DND-41 (cell line): Measurements from ENCODE around the gene CDCA7.
"Not testable (repeated sequence)": the region's sequence is repeated elsewhere in the genome, so short reads cannot be mapped to it uniquely, and the experiment has no call there.

Source experiments
- ATAC-seq: fragments of 200-7000 bp; cut with Tn5 transposase; 3 replicates; pipeline ENCODE4 v1.9.1; 2021; ENCODE audit warnings: low read depth; ENCODE audit not compliant: insufficient read depth
- DNase-seq: peaks from one replicate; pipeline ENCODE4 v3.0.0-alpha.2; 2020
- H2AFZ ChIP-seq: 2 replicates; pipeline ENCODE4 v1.6.0; 2012; ENCODE audit warnings: low read depth, low read length
- H3K27ac ChIP-seq: 2 replicates; pipeline ENCODE4 v1.5.1; 2012; ENCODE audit warnings: low read length, inconsistent platforms
- H3K27me3 ChIP-seq: fragments of 200-600 bp; sonication (generic); 2 replicates; pipeline ENCODE4 v1.6.0; 2012; ENCODE audit warnings: low read length, mild to moderate bottlenecking, inconsistent platforms; ENCODE audit not compliant: insufficient read depth, poor library complexity
- H3K36me3 ChIP-seq: 2 replicates; pipeline ENCODE4 v1.5.1; 2012; ENCODE audit warnings: low read length, inconsistent platforms; ENCODE audit not compliant: insufficient read depth
- H3K4me1 ChIP-seq: 2 replicates; pipeline ENCODE4 v1.5.1; 2012; ENCODE audit warnings: mild to moderate bottlenecking, low read length; ENCODE audit not compliant: insufficient read depth
- H3K4me2 ChIP-seq: 2 replicates; pipeline ENCODE4 v1.6.0; 2012; ENCODE audit warnings: mild to moderate bottlenecking, moderate library complexity, low read length, inconsistent platforms; ENCODE audit not compliant: insufficient read depth
- H3K4me3 ChIP-seq, 2 experiments: fragments of 200-600 bp in 1 of 2; shearing (Covaris generic) in 1 of 2; 2 replicates each; pipeline ENCODE4 v1.5.1; 2012 to 2016; ENCODE audit warnings: inconsistent platforms in 2 of 2, low read length in 2 of 2, mild to moderate bottlenecking in 2 of 2, low read depth in 1 of 2, moderate library complexity in 1 of 2
- H3K79me2 ChIP-seq: 2 replicates; pipeline ENCODE4 v1.6.0; 2012; ENCODE audit warnings: low read length, inconsistent platforms; ENCODE audit not compliant: insufficient read depth
- H3K9ac ChIP-seq: 2 replicates; pipeline ENCODE4 v1.6.0; 2012; ENCODE audit warnings: low read depth, mild to moderate bottlenecking, inconsistent platforms, low read length, moderate library complexity
- H3K9me3 ChIP-seq: 2 replicates; pipeline ENCODE4 v1.5.1; 2012; ENCODE audit warnings: low read length, moderate library complexity, mild to moderate bottlenecking, inconsistent platforms; ENCODE audit not compliant: insufficient read depth, severe bottlenecking
- H4K20me1 ChIP-seq: 2 replicates; pipeline ENCODE4 v1.6.0; 2012; ENCODE audit warnings: low read length; ENCODE audit not compliant: insufficient read depth
- CTCF ChIP-seq: IDR thresholded peaks from 2 replicates; pipeline ENCODE4 v1.5.1; 2012; ENCODE audit warnings: borderline replicate concordance, low read length, moderate library complexity, mild to moderate bottlenecking; ENCODE audit not compliant: poor library complexity, severe bottlenecking; ENCODE audit errors: extremely low read depth
- EZH2 ChIP-seq: IDR thresholded peaks from 3 replicates; pipeline ENCODE4 v1.6.1; 2012; ENCODE audit warnings: borderline replicate concordance, low read depth, mild to moderate bottlenecking, moderate library complexity, low read length, inconsistent platforms; ENCODE audit not compliant: severe bottlenecking

Gene CDCA7

GRCh38 chr2:173354582-173355131 lies at the start of gene CDCA7:
TSS of gene CDCA7 (plus strand) at chr2:173354872. CDS start at chr2:173354964, 92 bp downstream.
- H2AFZ ChIP-seq, result peak within 1 kb of the TSS; percentile 97
- TF ChIP-seq CTCF (peak; percentile 16), EZH2 (no peak)
- no peaks in the 10 kb centered on the region for H3K9me3 ChIP-seq
- peak within 1 kb of the TSS; percentile 100 for H3K27ac ChIP-seq
- H3K4me2 ChIP-seq, result peak within 1 kb of the TSS; percentile 76
- H3K4me1 ChIP-seq, result peaks cover 58% of the 10 kb centered on the region
- ATAC-seq (peak; percentile 73), DNase-seq (peak; percentile 86)
- peaks cover 37% of the 10 kb centered on the region for H4K20me1 ChIP-seq
- H3K79me2 ChIP-seq, result peaks cover 66% of the 10 kb centered on the region
- peak within 1 kb of the TSS; percentile 99 for H3K9ac ChIP-seq
- peak within 1 kb of the TSS; percentile 67 to 98 for H3K4me3 ChIP-seq
- peaks cover 38% of the 10 kb centered on the region for H3K36me3 ChIP-seq
- H3K27me3 ChIP-seq, result no peaks in the 10 kb centered on the region

- TF ChIP-seq CTCF, result no peak
- TF ChIP-seq EZH2, result no peak
- H3K9ac ChIP-seq, result no peak overlapping the region
- no peaks in the 10 kb centered on the region for H3K36me3 ChIP-seq
- H3K4me2 ChIP-seq, result no peak overlapping the region
- H3K4me3 ChIP-seq, result no peak overlapping the region
- H3K27ac ChIP-seq, result no peak overlapping the region
- no peaks in the 10 kb centered on the region for H3K27me3 ChIP-seq
- H2AFZ ChIP-seq, result no peak overlapping the region
- H3K4me1 ChIP-seq, result peaks cover 4% of the 10 kb centered on the region
- no peaks in the 10 kb centered on the region for H4K20me1 ChIP-seq
- ATAC-seq (no peak), DNase-seq (no peak)
- no peaks in the 10 kb centered on the region for H3K79me2 ChIP-seq
- no peaks in the 10 kb centered on the region for H3K9me3 ChIP-seq
Observed at GRCh38 chr2:173305303-173305702, 49.4 kb upstream of the CDCA7 start.

GRCh38 chr2:173307293-173307692 lies 47.4 kb upstream of the CDCA7 start:
- no peaks in the 10 kb centered on the region for H3K9me3 ChIP-seq
- no peak overlapping the region for H3K4me2 ChIP-seq
- ATAC-seq, result peak; percentile 48; the same call in 1 of the 3 replicates
- no peak for DNase-seq
- H3K27ac ChIP-seq, result no peak overlapping the region
- H3K27me3 ChIP-seq, result no peaks in the 10 kb centered on the region
- H3K79me2 ChIP-seq, result no peaks in the 10 kb centered on the region
- no peak overlapping the region for H2AFZ ChIP-seq
- TF ChIP-seq EZH2 (no peak), CTCF (no peak)
- peaks cover 4% of the 10 kb centered on the region for H3K4me1 ChIP-seq
- no peak overlapping the region for H3K4me3 ChIP-seq
- H4K20me1 ChIP-seq, result no peaks in the 10 kb centered on the region
- no peaks in the 10 kb centered on the region for H3K36me3 ChIP-seq
- H3K9ac ChIP-seq, result no peak overlapping the region

- not testable (repeated sequence) for ATAC-seq, H3K4me1 ChIP-seq, H3K36me3 ChIP-seq, H3K27me3 ChIP-seq, H3K79me2 ChIP-seq, DNase-seq, H3K9ac ChIP-seq, H3K27ac ChIP-seq, H3K4me2 ChIP-seq, H3K9me3 ChIP-seq, H3K4me3 ChIP-seq, H4K20me1 ChIP-seq, H2AFZ ChIP-seq
Observed at GRCh38 chr2:173309370-173309769, 45.3 kb upstream of the CDCA7 start.
